ENCODE data around the gene AKAP9. TPM values are rescaled to one million over a fixed set of nuclear protein-coding genes. Genes with fewer than 3 reads are reported as not detected.
A peak's percentile ranks its signal among the peaks of the same experiment; 100 is the strongest.

The AKAP9 gene
- total and polyA plus RNA-seq, 9 of the 15 experiments (the other 6 are each of a cell fraction or from before 2014, with no cell fraction given): 25.5 to 80.9 (median 46.3) TPM

GRCh38 chr7:91940572-91941341, at the start of gene AKAP9 (continued):
- TF ChIP-seq RBM39 (optimal IDR thresholded peaks at IDR 0.05; ENCODE audit: low read depth, low read length): no peak
- TF ChIP-seq E2F3 (CRISPR knock-in tag; IDR thresholded peaks at IDR 0.05): no peak
- peak; percentile 99 for TF ChIP-seq POLR2G (IDR thresholded peaks at IDR 0.05; ENCODE audit: low read depth, low read length)
- TF ChIP-seq ZBTB26 (CRISPR knock-in tag; IDR thresholded peaks at IDR 0.05): no peak
- TF ChIP-seq NCOA4 (IDR thresholded peaks at IDR 0.05; ENCODE audit: partially characterized antibody): no peak
- no peak for TF ChIP-seq THAP7 (CRISPR knock-in tag; IDR thresholded peaks at IDR 0.05)
- TF ChIP-seq PHB (CRISPR knock-in tag; IDR thresholded peaks at IDR 0.05): no peak
- TF ChIP-seq SREBF2 (CRISPR knock-in tag; IDR thresholded peaks at IDR 0.05): peak; percentile 93; the same call in 1 of the 2 replicates
- TF ChIP-seq XRCC3 (IDR thresholded peaks at IDR 0.05): no peak
- TF ChIP-seq IRF1 (CRISPR knock-in tag; IDR thresholded peaks at IDR 0.05; ENCODE audit: borderline replicate concordance): no peak
- TF ChIP-seq NR0B1 (IDR thresholded peaks at IDR 0.05; ENCODE audit: partially characterized antibody): no peak
- TF ChIP-seq HDGF (IDR thresholded peaks at IDR 0.05): no peak
- no peak for TF ChIP-seq EHMT2 (IDR thresholded peaks at IDR 0.05)
- no peak for TF ChIP-seq ZNF717 (CRISPR knock-in tag; IDR thresholded peaks at IDR 0.05)
- no peak for TF ChIP-seq RFX7 (CRISPR knock-in tag; IDR thresholded peaks at IDR 0.05)
- no peak for TF ChIP-seq RNF219 (CRISPR knock-in tag; IDR thresholded peaks at IDR 0.05)
- no peak for TF ChIP-seq CAMTA2 (CRISPR knock-in tag; conservative IDR thresholded peaks at IDR 0.05)
- no peak for TF ChIP-seq HDAC3 (IDR thresholded peaks at IDR 0.05; ENCODE audit: borderline replicate concordance, partially characterized antibody)
- no peak for TF ChIP-seq ZFP1 (CRISPR knock-in tag; IDR thresholded peaks at IDR 0.05)
- TF ChIP-seq RBM14 (IDR thresholded peaks at IDR 0.05; ENCODE audit: borderline replicate concordance, insufficient read depth, low read depth, low read length): no peak
- TF ChIP-seq ZNF263 (CRISPR knock-in tag; IDR thresholded peaks at IDR 0.05; ENCODE audit: borderline replicate concordance): no peak; the same call in 1 of the 2 replicates
- TF ChIP-seq ZNF589 (CRISPR knock-in tag; IDR thresholded peaks at IDR 0.05; ENCODE audit: low read depth): no peak
- no peak for TF ChIP-seq ZNF239 (CRISPR knock-in tag; IDR thresholded peaks at IDR 0.05)
- TF ChIP-seq KLF13 (tag; IDR thresholded peaks at IDR 0.05; ENCODE audit: borderline replicate concordance, low read depth): no peak
